HEK293 (cell line): Measurements from ENCODE around the gene ARFRP1.

Experiments used
- CTCF ChIP-seq: fragments of 450-650 bp; formaldehyde crosslinking; IDR thresholded peaks from 2 replicates; pipeline ENCODE4 v1.5.1; 2016; ENCODE audit warnings: missing biosample characterization, missing genetic modification characterization
- FEZF1 ChIP-seq: fragments of 450-650 bp; formaldehyde crosslinking; IDR thresholded peaks from 2 replicates; pipeline ENCODE4 v1.5.1; 2016; ENCODE audit warnings: missing biosample characterization, missing genetic modification characterization
- GLIS1 ChIP-seq: fragments of 450-650 bp; formaldehyde crosslinking; IDR thresholded peaks from 2 replicates; pipeline ENCODE4 v1.5.1; 2016; ENCODE audit warnings: missing biosample characterization, missing genetic modification characterization
- GLIS2 ChIP-seq: fragments of 450-650 bp; formaldehyde crosslinking; IDR thresholded peaks from 2 replicates; pipeline ENCODE4 v1.5.1; 2016; ENCODE audit warnings: missing biosample characterization, missing genetic modification characterization
- HIC1 ChIP-seq: fragments of 450-650 bp; formaldehyde crosslinking; IDR thresholded peaks from 2 replicates; pipeline ENCODE4 v1.5.1; 2016; ENCODE audit warnings: missing biosample characterization, missing genetic modification characterization
- KLF1 ChIP-seq: fragments of 450-650 bp; formaldehyde crosslinking; IDR thresholded peaks from 2 replicates; pipeline ENCODE4 v1.5.1; 2016; ENCODE audit warnings: missing biosample characterization, missing genetic modification characterization
- REPIN1 ChIP-seq: fragments of 450-650 bp; formaldehyde crosslinking; IDR thresholded peaks from 2 replicates; pipeline ENCODE4 v1.5.1; 2017; ENCODE audit warnings: missing biosample characterization, missing genetic modification characterization, low read depth
- REST ChIP-seq: fragments of 450-650 bp; formaldehyde crosslinking; IDR thresholded peaks from 2 replicates; pipeline ENCODE4 v1.5.1; 2016; ENCODE audit warnings: missing biosample characterization, missing genetic modification characterization
- SCRT1 ChIP-seq: fragments of 450-650 bp; formaldehyde crosslinking; IDR thresholded peaks from 2 replicates; pipeline ENCODE4 v1.5.1; 2016; ENCODE audit warnings: missing biosample characterization, missing genetic modification characterization, borderline replicate concordance
- SP2 ChIP-seq: fragments of 450-650 bp; formaldehyde crosslinking; IDR thresholded peaks from 2 replicates; pipeline ENCODE4 v1.5.1; 2016; ENCODE audit warnings: missing biosample characterization, missing genetic modification characterization
- SP3 ChIP-seq: fragments of 450-650 bp; formaldehyde crosslinking; IDR thresholded peaks from 2 replicates; pipeline ENCODE4 v1.5.1; 2016; ENCODE audit warnings: missing biosample characterization, missing genetic modification characterization
- SP7 ChIP-seq: fragments of 450-650 bp; formaldehyde crosslinking; IDR thresholded peaks from 2 replicates; pipeline ENCODE4 v1.5.1; 2016; ENCODE audit warnings: missing biosample characterization, missing genetic modification characterization
- ZBTB11 ChIP-seq: fragments of 450-650 bp; formaldehyde crosslinking; conservative IDR thresholded peaks from 2 replicates; pipeline ENCODE4 v1.5.1; 2016; ENCODE audit warnings: low read depth, missing biosample characterization, missing genetic modification characterization
- ZBTB26 ChIP-seq: fragments of 450-650 bp; formaldehyde crosslinking; optimal IDR thresholded peaks from 2 replicates; pipeline ENCODE3; 2016; ENCODE audit warnings: missing biosample characterization, mild to moderate bottlenecking, missing genetic modification characterization
- ZBTB7A ChIP-seq: fragments of 450-650 bp; formaldehyde crosslinking; IDR thresholded peaks from 2 replicates; pipeline ENCODE4 v1.5.1; 2016; ENCODE audit warnings: low read depth, missing biosample characterization, missing genetic modification characterization
- ZFHX2 ChIP-seq: fragments of 450-650 bp; formaldehyde crosslinking; conservative IDR thresholded peaks from 2 replicates; pipeline ENCODE4 v1.5.1; 2016; ENCODE audit warnings: missing biosample characterization, missing genetic modification characterization
- ZIC2 ChIP-seq: fragments of 450-650 bp; formaldehyde crosslinking; IDR thresholded peaks from 2 replicates; pipeline ENCODE4 v1.5.1; 2016; ENCODE audit warnings: missing biosample characterization, missing genetic modification characterization
- ZNF138 ChIP-seq: fragments of 450-650 bp; formaldehyde crosslinking; IDR thresholded peaks from 2 replicates; pipeline ENCODE4 v1.5.1; 2016; ENCODE audit warnings: missing biosample characterization, missing genetic modification characterization, borderline replicate concordance
- ZNF223 ChIP-seq: fragments of 450-650 bp; formaldehyde crosslinking; IDR thresholded peaks from 2 replicates; pipeline ENCODE4 v1.5.1; 2016; ENCODE audit warnings: missing biosample characterization, missing genetic modification characterization
- ZNF248 ChIP-seq: fragments of 450-650 bp; formaldehyde crosslinking; IDR thresholded peaks from 2 replicates; pipeline ENCODE4 v1.5.1; 2017; ENCODE audit warnings: missing biosample characterization, missing genetic modification characterization
- ZNF335 ChIP-seq: fragments of 450-650 bp; formaldehyde crosslinking; conservative IDR thresholded peaks from 2 replicates; pipeline ENCODE4 v1.5.1; 2016; ENCODE audit warnings: missing biosample characterization, missing genetic modification characterization
- ZNF366 ChIP-seq: fragments of 450-650 bp; formaldehyde crosslinking; conservative IDR thresholded peaks from 2 replicates; pipeline ENCODE4 v1.5.1; 2016; ENCODE audit warnings: missing biosample characterization, missing genetic modification characterization
- ZNF449 ChIP-seq: fragments of 450-650 bp; formaldehyde crosslinking; IDR thresholded peaks from 2 replicates; pipeline ENCODE4 v1.5.1; 2017; ENCODE audit warnings: missing biosample characterization, mild to moderate bottlenecking, missing genetic modification characterization, moderate library complexity
- ZNF530 ChIP-seq: fragments of 450-650 bp; formaldehyde crosslinking; IDR thresholded peaks from 2 replicates; pipeline ENCODE4 v1.5.1; 2016; ENCODE audit warnings: low read depth, missing biosample characterization, missing genetic modification characterization

Gene ARFRP1

GRCh38 chr20:63652192-63652980, 55.4 kb downstream of the ARFRP1 start (continued):
- TF ChIP-seq KLF1 (peak; percentile 96), ZNF366 (tag by site-specific recombination) (no peak), ZNF530 (tag by site-specific recombination) (no peak), ZNF449 (tag by site-specific recombination) (peak; percentile 69), ZFHX2 (tag by site-specific recombination) (peak; percentile 97), ZIC2 (tag by site-specific recombination) (peak; percentile 56), SCRT1 (tag by site-specific recombination) (no peak), HIC1 (tag by site-specific recombination) (peak; percentile 35; the same call in 1 of the 2 replicates), FEZF1 (tag by site-specific recombination) (no peak), SP2 (tag by site-specific recombination) (peak; percentile 76), ZNF223 (tag by site-specific recombination) (no peak), ZBTB26 (peak; percentile 82), ZNF138 (tag by site-specific recombination) (no peak), GLIS1 (tag by site-specific recombination) (peak; percentile 84), ZBTB7A (tag by site-specific recombination) (0 out of 2 replicates have a peak, but pooled peaks have one; percentile 20), ZBTB11 (tag by site-specific recombination) (0 out of 2 replicates have a peak, but pooled peaks have one; percentile 10), REPIN1 (tag by site-specific recombination) (no peak), SP7 (tag by site-specific recombination) (peak; percentile 15), GLIS2 (tag by site-specific recombination) (peak; percentile 67), SP3 (tag by site-specific recombination) (peak; percentile 95), CTCF (tag by site-specific recombination) (peak; percentile 27), ZNF335 (tag by site-specific recombination) (peak; percentile 61; the same call in 1 of the 2 replicates), REST (tag by site-specific recombination) (peak; percentile 9; the same call in 1 of the 2 replicates), ZNF248 (tag by site-specific recombination) (no peak)
